Natural killer cell (primary cell): Measurements from ENCODE around the gene CGREF1. TPM values are rescaled to one million over a fixed set of nuclear protein-coding genes. Genes with fewer than 3 reads are reported as not detected.
A peak's percentile ranks its signal among the peaks of the same experiment; 100 is the strongest.

Experiments used
- ATAC-seq, 3 donors: fragments of 150-1000 bp in 2 of 3; fragments of 200-7000 bp in 1 of 3; cut with Tn5 transposase; 1 replicate in 1 of 3; 2 replicates in 2 of 3; pipeline ENCODE4 v1.10.0; 2021; ENCODE audit warnings: mild to moderate bottlenecking in 2 of 3, moderate library complexity in 2 of 3
- DNase-seq, 2 donors: peaks; one replicate each; pipeline versions ENCODE4 v3.0.0 to v3.0.0-alpha.2; 2013 to 2021; ENCODE audit warnings: mixed read lengths in 1 of 2
- H3K27ac ChIP-seq: one replicate; pipeline ENCODE4 v1.5.1; 2013; ENCODE audit warnings: mild to moderate bottlenecking, low read length
- H3K27me3 ChIP-seq: one replicate; pipeline ENCODE4 v1.6.1; 2013; ENCODE audit warnings: low read length; ENCODE audit not compliant: control insufficient read depth, insufficient read depth
- H3K36me3 ChIP-seq: one replicate; pipeline ENCODE4 v1.6.1; 2013; ENCODE audit warnings: low read length; ENCODE audit not compliant: control insufficient read depth, insufficient read depth
- H3K4me1 ChIP-seq: one replicate; pipeline ENCODE4 v1.6.1; 2013; ENCODE audit warnings: low read length; ENCODE audit not compliant: control insufficient read depth, insufficient read depth
- H3K4me3 ChIP-seq: one replicate; pipeline ENCODE4 v1.5.1; 2013; ENCODE audit warnings: low read length
- H3K9me3 ChIP-seq: one replicate; pipeline ENCODE4 v1.6.1; 2013; ENCODE audit warnings: low read length; ENCODE audit not compliant: control insufficient read depth, insufficient read depth
- H3K27ac Mint-ChIP-seq, 2 donors: one replicate each; pipeline ENCODE4 v1.8.0; 2022; ENCODE audit warnings: mild to moderate bottlenecking in 2 of 2, mixed read lengths in 2 of 2, moderate library complexity in 1 of 2
- H3K27me3 Mint-ChIP-seq, 2 donors: one replicate each; pipeline ENCODE4 v1.8.0; 2022; ENCODE audit warnings: low read depth in 2 of 2, mixed read lengths in 2 of 2
- H3K36me3 Mint-ChIP-seq: one replicate; pipeline ENCODE4 v1.8.0; 2022; ENCODE audit warnings: mixed read lengths
- H3K4me1 Mint-ChIP-seq, 2 donors: one replicate each; pipeline ENCODE4 v1.8.0; 2022; ENCODE audit warnings: mixed read lengths in 2 of 2
- H3K4me3 Mint-ChIP-seq: one replicate; pipeline ENCODE4 v1.8.0; 2022; ENCODE audit warnings: mild to moderate bottlenecking, moderate library complexity, mixed read lengths
- H3K9me3 Mint-ChIP-seq, 2 donors: one replicate each; pipeline ENCODE4 v1.8.0; 2022; ENCODE audit warnings: mixed read lengths in 2 of 2
- WGBS: methylation state at CpG from one replicate; pipeline ENCODE4 v1.1.7; 2013; ENCODE audit warnings: missing lambda C conversion rate; ENCODE audit not compliant: insufficient coverage; 5-methylcytosine and 5-hydroxymethylcytosine counted together
- intact Hi-C: fragments of 100-400 bp; cut with micrococcal nuclease; formaldehyde crosslinking; loops from one replicate; pipeline ENCODE4 v1.14.2; 2022
- total RNA-seq, 4 donors: library from RNA; stranded (reverse); fragments of 120-200 nt in 1 of 4; gene quantifications; one replicate each; pipeline versions ENCODE4 v1.2.3 to v1.2.4, GENCODE V29; 2013 to 2022
- TF ChIP-seq, protein P1 (sequence below): fragments of 200-600 bp; IDR thresholded peaks from one replicate; pipeline ENCODE4 v1.8.0; 2022; ENCODE audit warnings: antibody characterized with exemption

Gene CGREF1
- total RNA-seq, 3 donors from 2014 or later (not counting 1 experiment from before 2014, with no cell fraction given): not detected

DNA sequence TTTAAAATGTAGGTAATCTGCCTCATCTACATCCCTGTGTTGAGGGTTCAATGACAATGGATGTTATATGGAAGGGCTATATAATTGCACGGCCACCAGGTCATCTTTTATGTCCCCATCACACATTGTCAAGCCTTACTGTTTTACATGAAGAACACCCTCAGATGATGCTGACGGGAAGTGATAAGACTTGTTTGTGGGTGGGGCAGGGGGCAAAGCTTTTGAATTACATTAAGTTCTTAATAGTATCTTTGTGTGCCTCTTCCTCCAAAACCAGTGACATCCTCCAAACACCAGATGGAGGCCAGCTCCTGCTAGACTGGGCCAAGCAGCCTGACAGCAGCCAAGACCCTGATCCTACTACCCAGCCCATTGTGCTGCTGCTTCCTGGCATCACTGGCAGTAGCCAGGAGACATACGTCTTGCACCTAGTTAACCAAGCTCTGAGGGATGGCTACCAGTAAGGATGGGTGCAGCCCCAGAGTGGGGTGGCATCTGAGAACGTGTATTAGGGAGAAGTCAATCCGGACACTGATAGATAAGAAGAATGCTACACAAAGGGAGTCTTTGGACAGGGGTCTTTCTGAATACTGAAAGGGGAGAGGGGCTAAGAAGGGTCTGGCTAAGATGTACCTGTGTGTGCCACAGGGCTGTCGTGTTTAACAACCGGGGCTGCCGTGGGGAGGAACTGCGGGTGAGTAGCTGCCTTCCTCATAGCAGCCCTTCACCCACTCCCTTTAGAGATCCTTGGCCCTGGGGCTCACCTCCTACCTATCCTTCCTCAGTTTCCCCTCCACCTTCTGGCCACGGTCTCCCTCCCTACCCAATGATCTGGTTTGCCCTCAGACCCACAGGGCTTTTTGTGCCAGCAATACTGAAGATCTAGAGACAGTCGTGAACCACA, 10.0 kb upstream of the CGREF1 start:
- Mint-ChIP-seq H3K4me1 (peaks cover 12 to 28% of the 10 kb centered on the region in 2 donors), H3K4me3 (no peak overlapping the region), H3K36me3 (no peaks in the 10 kb centered on the region), H3K27ac (peak overlapping the region in 1 of 2 donors; percentile 74), H3K9me3 (no peaks in the 10 kb centered on the region), H3K27me3 (no peaks in the 10 kb centered on the region)
- DNase-seq (no peak), ATAC-seq (no peak)
- Histone ChIP-seq H3K9me3 (no peaks in the 10 kb centered on the region), H3K36me3 (peaks cover 29% of the 10 kb centered on the region), H3K27me3 (no peaks in the 10 kb centered on the region), H3K4me3 (no peak overlapping the region), H3K4me1 (peaks cover 18% of the 10 kb centered on the region), H3K27ac (no peak overlapping the region)
- WGBS: 94% methylated on average over 9 of the region's 11 CpGs
- intact Hi-C loops: no loop called here
- TF ChIP-seq, protein P1, sequence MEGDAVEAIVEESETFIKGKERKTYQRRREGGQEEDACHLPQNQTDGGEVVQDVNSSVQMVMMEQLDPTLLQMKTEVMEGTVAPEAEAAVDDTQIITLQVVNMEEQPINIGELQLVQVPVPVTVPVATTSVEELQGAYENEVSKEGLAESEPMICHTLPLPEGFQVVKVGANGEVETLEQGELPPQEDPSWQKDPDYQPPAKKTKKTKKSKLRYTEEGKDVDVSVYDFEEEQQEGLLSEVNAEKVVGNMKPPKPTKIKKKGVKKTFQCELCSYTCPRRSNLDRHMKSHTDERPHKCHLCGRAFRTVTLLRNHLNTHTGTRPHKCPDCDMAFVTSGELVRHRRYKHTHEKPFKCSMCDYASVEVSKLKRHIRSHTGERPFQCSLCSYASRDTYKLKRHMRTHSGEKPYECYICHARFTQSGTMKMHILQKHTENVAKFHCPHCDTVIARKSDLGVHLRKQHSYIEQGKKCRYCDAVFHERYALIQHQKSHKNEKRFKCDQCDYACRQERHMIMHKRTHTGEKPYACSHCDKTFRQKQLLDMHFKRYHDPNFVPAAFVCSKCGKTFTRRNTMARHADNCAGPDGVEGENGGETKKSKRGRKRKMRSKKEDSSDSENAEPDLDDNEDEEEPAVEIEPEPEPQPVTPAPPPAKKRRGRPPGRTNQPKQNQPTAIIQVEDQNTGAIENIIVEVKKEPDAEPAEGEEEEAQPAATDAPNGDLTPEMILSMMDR: no peak

DNA sequence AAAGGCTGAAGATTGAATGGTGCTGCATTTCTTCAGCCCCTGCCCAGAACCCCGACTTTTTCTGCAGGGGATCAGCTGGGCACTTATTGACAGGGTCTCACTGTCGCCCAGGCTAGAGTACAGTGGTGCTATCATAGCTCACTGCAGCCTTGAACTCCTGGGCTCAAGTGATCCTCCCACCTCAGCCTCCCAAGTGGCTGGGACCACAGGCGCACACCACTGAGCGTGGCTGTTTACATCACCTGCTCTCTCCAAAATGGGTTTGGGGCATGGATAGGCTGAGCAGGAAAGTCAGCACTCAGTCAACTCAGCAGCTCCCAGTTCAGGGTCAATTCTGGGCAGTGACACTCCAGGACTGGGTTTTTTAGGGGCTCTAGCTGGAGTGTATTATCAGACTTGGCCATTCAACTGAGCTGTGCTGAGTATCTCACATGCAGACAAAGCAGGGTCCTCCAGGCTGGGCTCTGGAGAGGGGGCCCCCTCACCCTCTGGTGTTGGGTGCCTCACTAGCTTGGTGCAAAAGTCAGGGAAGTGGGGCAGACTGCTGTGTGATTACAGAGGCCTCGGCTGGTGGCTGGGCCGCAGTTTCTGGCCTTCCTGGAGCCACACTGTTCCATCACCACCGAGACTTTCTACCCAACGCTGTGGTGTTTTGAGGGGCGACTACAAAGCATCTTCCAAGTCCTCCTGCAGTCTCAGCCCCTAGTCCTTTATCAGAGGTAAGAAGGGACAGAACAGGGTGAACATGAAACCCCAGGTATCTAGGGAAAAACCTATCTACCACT, 9.1 kb upstream of the CGREF1 start:
- Histone ChIP-seq H3K36me3 (peaks cover 29% of the 10 kb centered on the region), H3K9me3 (no peaks in the 10 kb centered on the region), H3K27ac (no peak overlapping the region), H3K4me3 (no peak overlapping the region), H3K27me3 (no peaks in the 10 kb centered on the region), H3K4me1 (peaks cover 16% of the 10 kb centered on the region)
- no peaks in the 10 kb centered on the region for H3K36me3 Mint-ChIP-seq
- intact Hi-C loops: no loop called here
- no peak overlapping the region for H3K4me3 Mint-ChIP-seq
- H3K9me3 Mint-ChIP-seq: no peaks in the 10 kb centered on the region
- H3K4me1 Mint-ChIP-seq: peaks cover 8 to 25% of the 10 kb centered on the region in 2 donors
- H3K27ac Mint-ChIP-seq: no peak overlapping the region
- no peaks in the 10 kb centered on the region for H3K27me3 Mint-ChIP-seq
- 93% methylated on average over 8 of the region's 9 CpGs for WGBS
- TF ChIP-seq, protein P1: no peak
- DNase-seq: no peak
- ATAC-seq: no peak

DNA sequence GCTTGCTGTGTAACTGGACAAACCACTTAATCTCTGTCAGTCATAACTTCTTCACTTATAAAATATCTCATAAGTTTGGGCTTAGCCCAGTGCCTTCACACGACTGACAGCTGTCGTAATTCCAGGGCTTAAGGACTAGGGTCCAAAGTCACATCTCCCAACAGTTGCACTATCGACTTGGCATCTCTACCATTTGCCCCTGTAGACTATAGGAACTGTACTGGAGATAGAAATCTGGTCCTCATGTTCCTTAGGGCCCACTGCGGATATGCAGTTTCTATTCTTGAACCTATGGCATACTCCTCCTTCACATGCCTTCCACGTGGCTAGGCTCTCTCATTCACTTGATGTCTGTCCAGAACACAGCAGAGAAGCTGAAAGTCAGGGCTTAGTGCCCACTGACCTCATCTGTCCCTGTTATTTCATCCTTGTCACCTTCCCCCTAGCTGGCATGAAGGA, 7.4 kb upstream of the CGREF1 start:
- intact Hi-C loops: no loop called here
- Mint-ChIP-seq H3K27me3 (no peaks in the 10 kb centered on the region), H3K9me3 (no peaks in the 10 kb centered on the region), H3K4me3 (no peak overlapping the region), H3K36me3 (no peaks in the 10 kb centered on the region), H3K27ac (peak overlapping the region in 1 of 2 donors; percentile 15), H3K4me1 (peaks cover 9 to 29% of the 10 kb centered on the region in 2 donors)
- H3K9me3 ChIP-seq: no peaks in the 10 kb centered on the region
- WGBS: 75% methylated on average over 5 of the region's 5 CpGs
- no peaks in the 10 kb centered on the region for H3K27me3 ChIP-seq
- DNase-seq (no peak), ATAC-seq (no peak)
- H3K36me3 ChIP-seq: peaks cover 16% of the 10 kb centered on the region
- H3K4me3 ChIP-seq: no peak overlapping the region
- no peak overlapping the region for H3K27ac ChIP-seq
- TF ChIP-seq, protein P1: no peak
- H3K4me1 ChIP-seq: peaks cover 15% of the 10 kb centered on the region
